ENCODE measurements around the gene ISG15. TPM values are rescaled to one million over a fixed set of nuclear protein-coding genes. Genes with fewer than 3 reads are reported as not detected.

ISG15 gene
- polyA plus RNA-seq, 1 of the 3 experiments (the other 2 are of a cell fraction), result 28.6 TPM

- WGBS (ENCODE audit: low lambda C conversion rate), result 37% methylated on average over 11 of the region's 30 CpGs
These were observed 21.1 kb downstream of the ISG15 start for GRCh38 chr1:1034439-1034781.

More at GRCh38 chr1:1034439-1034781, 21.1 kb downstream of the ISG15 start:
- ChIA-PET CTCF (interaction anchor here (0.5 to 4.5 kb wide), 13 partner anchors 11 to 271 kb away, joined by 3 to 93 read pairs (median 7); no protein-coding TSS in a partner anchor), POLR2A (no interaction called here)
- peak; percentile 58 for DNase-seq
- TF ChIP-seq GATA2 (CRISPR knock-in tag; IDR thresholded peaks at IDR 0.05) (no peak), TCF12 (IDR thresholded peaks at IDR 0.05) (no peak), FOSL2 (IDR thresholded peaks at IDR 0.05; ENCODE audit: borderline replicate concordance, low read depth) (no peak), EP300 (IDR thresholded peaks at IDR 0.05; ENCODE audit: borderline replicate concordance in 1 of 2, low read depth in 1 of 2, low read length in 1 of 2) (no peak), ZBTB33 (IDR thresholded peaks at IDR 0.05; ENCODE audit: borderline replicate concordance, low read depth) (no peak), POLR2AphosphoS5 (IDR thresholded peaks at IDR 0.05; ENCODE audit: low read depth, low read length) (no peak), RAD21 (IDR thresholded peaks at IDR 0.05; ENCODE audit: low read length) (no peak), CHD2 (IDR thresholded peaks at IDR 0.05; ENCODE audit: low read length, partially characterized antibody) (no peak), EZH2phosphoT487 (IDR thresholded peaks at IDR 0.05; ENCODE audit: borderline replicate concordance, low read depth) (no peak), MXI1 (IDR thresholded peaks at IDR 0.05; ENCODE audit: low read depth, low read length) (no peak), GABPA (IDR thresholded peaks at IDR 0.05; ENCODE audit: low read depth) (no peak), PBX3 (IDR thresholded peaks at IDR 0.05) (no peak), CTCF (IDR thresholded peaks at IDR 0.05) (no peak), SMC3 (IDR thresholded peaks at IDR 0.05; ENCODE audit: low read depth, low read length) (no peak), USF1 (IDR thresholded peaks at IDR 0.05; ENCODE audit: borderline replicate concordance, low read depth) (no peak), SIN3A (IDR thresholded peaks at IDR 0.05; ENCODE audit: borderline replicate concordance, low read depth, low read length) (no peak), RCOR1 (IDR thresholded peaks at IDR 0.05; ENCODE audit: low read length) (no peak), NFIC (IDR thresholded peaks at IDR 0.05; ENCODE audit: borderline replicate concordance) (no peak), TEAD4 (IDR thresholded peaks at IDR 0.05; ENCODE audit: borderline replicate concordance, insufficient read depth) (no peak), FOXJ3 (CRISPR knock-in tag; IDR thresholded peaks at IDR 0.05) (no peak)
- no peaks in the 10 kb centered on the region for H3F3A ChIP-seq (replicated peaks; ENCODE audit: insufficient read depth)
- no peak overlapping the region for H3K9ac ChIP-seq
- no peaks in the 10 kb centered on the region for H3K27me3 ChIP-seq (ENCODE audit: insufficient read depth)
- H3K4me1 ChIP-seq (ENCODE audit: control insufficient read depth in 1 of 2, insufficient read depth in 2 of 2, low read depth in 1 of 2, low read length in 1 of 2), result peaks cover 0 to 16% of the 10 kb centered on the region in 2 experiments; a peak in 1 of 4 replicates
- H2AFZ ChIP-seq (ENCODE audit: low read depth), result no peak overlapping the region
- no peaks in the 10 kb centered on the region for H3K9me2 ChIP-seq
- H3K9me3 ChIP-seq, result no peaks in the 10 kb centered on the region
- H3K4me2 ChIP-seq, result no peak overlapping the region
- H3K79me2 ChIP-seq (ENCODE audit: insufficient read depth), result no peaks in the 10 kb centered on the region
- peaks cover 41% of the 10 kb centered on the region for H4K20me1 ChIP-seq (ENCODE audit: insufficient read depth)
- H3K27ac ChIP-seq (ENCODE audit: low read depth in 2 of 2, low read length in 1 of 2), result no peak overlapping the region
- no peak overlapping the region for H3K4me3 ChIP-seq (ENCODE audit: low read depth in 2 of 2, low read length in 1 of 2)
- no peaks in the 10 kb centered on the region for H3K36me3 ChIP-seq (replicated peaks in 1 of 2; ENCODE audit: control insufficient read depth in 1 of 2, insufficient read depth in 2 of 2, low read length in 1 of 2)
